Osteoblast (primary cell): Measurements from ENCODE around the gene CACNA1C. TPM values are rescaled to one million over a fixed set of nuclear protein-coding genes. Genes with fewer than 3 reads are reported as not detected.
A peak's percentile ranks its signal among the peaks of the same experiment; 100 is the strongest.
"Not testable (repeated sequence)": the region's sequence is repeated elsewhere in the genome, so short reads cannot be mapped to it uniquely, and the experiment has no call there.

Experiments used
- DNase-seq: peaks from one replicate; pipeline ENCODE4 v3.0.0; 2011; ENCODE audit warnings: low spot score, mixed read lengths; ENCODE audit not compliant: insufficient read length; ENCODE audit errors: missing footprints
- H2AFZ ChIP-seq: 2 replicates; pipeline ENCODE4 v1.6.0; 2011; ENCODE audit warnings: mild to moderate bottlenecking, low read length
- H3K27ac ChIP-seq: 2 replicates; pipeline ENCODE4 v1.5.1; 2011; ENCODE audit warnings: mild to moderate bottlenecking, low read depth, low read length, moderate library complexity
- H3K27me3 ChIP-seq: 2 replicates; pipeline ENCODE4 v1.6.0; 2012; ENCODE audit warnings: mild to moderate bottlenecking, control low read depth, inconsistent platforms, low read length, moderate library complexity; ENCODE audit not compliant: insufficient read depth
- H3K36me3 ChIP-seq: 2 replicates; pipeline ENCODE4 v1.5.1; 2011; ENCODE audit warnings: mild to moderate bottlenecking, low read length, control low read depth, moderate library complexity; ENCODE audit not compliant: insufficient read depth
- H3K4me1 ChIP-seq: 2 replicates; pipeline ENCODE4 v1.5.1; 2011; ENCODE audit warnings: mild to moderate bottlenecking, low read length, control low read depth, moderate library complexity; ENCODE audit not compliant: insufficient read depth
- H3K4me2 ChIP-seq: 2 replicates; pipeline ENCODE4 v1.6.0; 2011; ENCODE audit warnings: mild to moderate bottlenecking, low read length; ENCODE audit not compliant: insufficient read depth
- H3K4me3 ChIP-seq: fragments of 200-600 bp; sonication (generic); 3 replicates; pipeline ENCODE4 v1.5.1; 2012; ENCODE audit warnings: mild to moderate bottlenecking, low read length, inconsistent platforms; ENCODE audit not compliant: insufficient read depth
- H3K79me2 ChIP-seq: 2 replicates; pipeline ENCODE4 v1.6.0; 2012; ENCODE audit warnings: mild to moderate bottlenecking, low read length, control low read depth, inconsistent platforms; ENCODE audit not compliant: insufficient read depth
- H3K9me3 ChIP-seq: 2 replicates; pipeline ENCODE4 v1.5.1; 2011; ENCODE audit warnings: low read depth, low read length, control low read depth
- H4K20me1 ChIP-seq: 2 replicates; pipeline ENCODE4 v1.6.0; 2012; ENCODE audit warnings: mild to moderate bottlenecking, low read length, control low read depth; ENCODE audit not compliant: insufficient read depth
- total RNA-seq: library from RNA; depleted of rRNA; stranded (reverse); fragments of >200 nt; gene quantifications from 2 replicates; pipeline ENCODE4 v1.2.3, GENCODE V29; 2012
- TF ChIP-seq, protein P1 (sequence below): IDR thresholded peaks from 2 replicates; pipeline ENCODE4 v1.5.1; 2011; ENCODE audit warnings: mild to moderate bottlenecking, low read depth, low read length, moderate library complexity; ENCODE audit errors: extremely low read depth

CACNA1C gene
- total RNA-seq, 1 donor = 19.2 TPM

DNA sequence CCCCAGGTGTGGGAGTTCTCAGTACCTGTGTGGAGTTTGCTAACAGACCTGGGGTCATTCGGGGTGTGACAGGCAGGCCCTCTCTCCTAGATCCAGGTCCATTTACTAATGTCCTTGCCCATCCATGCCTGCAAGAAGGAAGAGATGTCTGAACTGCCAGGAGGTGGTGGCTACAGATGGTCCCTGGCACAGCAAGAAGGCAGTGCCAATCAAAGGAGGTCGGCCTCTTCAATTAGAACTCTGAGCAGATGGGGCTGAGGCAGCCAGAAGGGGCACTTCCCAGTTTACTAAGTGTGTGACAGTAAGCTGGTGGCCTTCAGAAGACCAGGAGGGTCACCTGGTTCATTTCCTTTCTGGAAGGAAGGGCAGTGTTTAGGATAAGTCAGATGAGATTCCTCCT is 202.5 kb downstream of the CACNA1C start:
- Histone ChIP-seq H3K9me3 (no peaks in the 10 kb centered on the region), H3K4me3 (no peak overlapping the region), H3K36me3 (no peaks in the 10 kb centered on the region), H3K79me2 (peaks cover 7% of the 10 kb centered on the region), H4K20me1 (no peaks in the 10 kb centered on the region), H3K4me1 (peaks cover 53% of the 10 kb centered on the region), H3K27ac (no peak overlapping the region), H2AFZ (no peak overlapping the region), H3K27me3 (no peaks in the 10 kb centered on the region), H3K4me2 (no peak overlapping the region)
- TF ChIP-seq, protein P1, sequence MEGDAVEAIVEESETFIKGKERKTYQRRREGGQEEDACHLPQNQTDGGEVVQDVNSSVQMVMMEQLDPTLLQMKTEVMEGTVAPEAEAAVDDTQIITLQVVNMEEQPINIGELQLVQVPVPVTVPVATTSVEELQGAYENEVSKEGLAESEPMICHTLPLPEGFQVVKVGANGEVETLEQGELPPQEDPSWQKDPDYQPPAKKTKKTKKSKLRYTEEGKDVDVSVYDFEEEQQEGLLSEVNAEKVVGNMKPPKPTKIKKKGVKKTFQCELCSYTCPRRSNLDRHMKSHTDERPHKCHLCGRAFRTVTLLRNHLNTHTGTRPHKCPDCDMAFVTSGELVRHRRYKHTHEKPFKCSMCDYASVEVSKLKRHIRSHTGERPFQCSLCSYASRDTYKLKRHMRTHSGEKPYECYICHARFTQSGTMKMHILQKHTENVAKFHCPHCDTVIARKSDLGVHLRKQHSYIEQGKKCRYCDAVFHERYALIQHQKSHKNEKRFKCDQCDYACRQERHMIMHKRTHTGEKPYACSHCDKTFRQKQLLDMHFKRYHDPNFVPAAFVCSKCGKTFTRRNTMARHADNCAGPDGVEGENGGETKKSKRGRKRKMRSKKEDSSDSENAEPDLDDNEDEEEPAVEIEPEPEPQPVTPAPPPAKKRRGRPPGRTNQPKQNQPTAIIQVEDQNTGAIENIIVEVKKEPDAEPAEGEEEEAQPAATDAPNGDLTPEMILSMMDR = no peak
- DNase-seq = no peak

- not testable (repeated sequence) for H3K36me3 ChIP-seq, H3K4me3 ChIP-seq, H2AFZ ChIP-seq, DNase-seq, H3K79me2 ChIP-seq, H3K4me2 ChIP-seq, H3K27me3 ChIP-seq, H4K20me1 ChIP-seq, H3K9me3 ChIP-seq
- Histone ChIP-seq H3K27ac (peak overlapping the region; percentile 18), H3K4me1 (peaks cover 49% of the 10 kb centered on the region)
These were observed 202.9 kb downstream of the CACNA1C start for GRCh38 chr12:2255731-2256130.

DNA sequence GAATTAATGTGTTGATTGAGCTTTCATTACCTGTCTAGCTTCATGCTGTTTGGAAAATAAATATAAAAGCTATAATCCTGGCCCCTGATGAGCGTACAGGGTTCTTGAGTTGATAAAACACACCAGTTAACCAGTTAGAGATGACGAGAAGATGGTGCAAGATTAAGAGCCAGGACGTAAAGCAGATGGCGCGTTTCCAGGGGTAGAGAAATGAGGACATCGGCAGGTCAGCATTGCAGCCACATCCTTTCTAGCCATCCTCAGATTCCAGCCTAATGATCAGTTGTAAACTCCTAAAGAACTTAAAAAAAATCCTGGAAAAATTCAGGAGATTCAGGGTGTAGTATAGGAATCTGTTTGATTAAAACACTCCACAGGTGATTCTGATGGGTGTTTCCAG is 203.7 kb downstream of the CACNA1C start:
- H3K4me3 ChIP-seq = no peak overlapping the region
- no peaks in the 10 kb centered on the region for H3K9me3 ChIP-seq
- no peak overlapping the region for H2AFZ ChIP-seq
- H3K79me2 ChIP-seq = peaks cover 9% of the 10 kb centered on the region
- no peaks in the 10 kb centered on the region for H3K36me3 ChIP-seq
- peak overlapping the region; percentile 18 for H3K27ac ChIP-seq
- TF ChIP-seq, protein P1 = no peak
- no peak for DNase-seq
- H3K4me2 ChIP-seq = peak overlapping the region; percentile 4
- H3K4me1 ChIP-seq = peaks cover 45% of the 10 kb centered on the region
- no peaks in the 10 kb centered on the region for H4K20me1 ChIP-seq
- H3K27me3 ChIP-seq = no peaks in the 10 kb centered on the region

GRCh38 chr12:2256915-2257314 is 204.1 kb downstream of the CACNA1C start:
- no peak overlapping the region for H3K4me3 ChIP-seq
- peak overlapping the region; percentile 18 for H3K27ac ChIP-seq
- DNase-seq = peak; percentile 23
- no peaks in the 10 kb centered on the region for H3K9me3 ChIP-seq
- peak overlapping the region; percentile 4 for H3K4me2 ChIP-seq
- H3K79me2 ChIP-seq = peaks cover 11% of the 10 kb centered on the region
- TF ChIP-seq, protein P1 = no peak
- no peaks in the 10 kb centered on the region for H4K20me1 ChIP-seq
- no peak overlapping the region for H2AFZ ChIP-seq
- H3K27me3 ChIP-seq = no peaks in the 10 kb centered on the region
- H3K4me1 ChIP-seq = peaks cover 45% of the 10 kb centered on the region
- no peaks in the 10 kb centered on the region for H3K36me3 ChIP-seq
